Fibroblast of mammary gland (primary cell): ENCODE measurements around the gene RIN1.
"Not testable (repeated sequence)": the region's sequence is repeated elsewhere in the genome, so short reads cannot be mapped to it uniquely, and the experiment has no call there.

Experiments used
- DNase-seq: peaks from one replicate; pipeline ENCODE4 v3.0.0-alpha.2; 2010; ENCODE audit warnings: low read depth
- H3K4me3 ChIP-seq: 2 replicates; pipeline ENCODE4 v1.5.1; 2011; ENCODE audit warnings: low read depth, mild to moderate bottlenecking, low read length, moderate library complexity; ENCODE audit not compliant: control insufficient read depth
- CTCF ChIP-seq: conservative IDR thresholded peaks from 2 replicates; pipeline ENCODE4 v1.5.1; 2011; ENCODE audit warnings: low read depth, low read length, inconsistent platforms; ENCODE audit not compliant: control insufficient read depth, insufficient read depth

Gene RIN1, protein sequence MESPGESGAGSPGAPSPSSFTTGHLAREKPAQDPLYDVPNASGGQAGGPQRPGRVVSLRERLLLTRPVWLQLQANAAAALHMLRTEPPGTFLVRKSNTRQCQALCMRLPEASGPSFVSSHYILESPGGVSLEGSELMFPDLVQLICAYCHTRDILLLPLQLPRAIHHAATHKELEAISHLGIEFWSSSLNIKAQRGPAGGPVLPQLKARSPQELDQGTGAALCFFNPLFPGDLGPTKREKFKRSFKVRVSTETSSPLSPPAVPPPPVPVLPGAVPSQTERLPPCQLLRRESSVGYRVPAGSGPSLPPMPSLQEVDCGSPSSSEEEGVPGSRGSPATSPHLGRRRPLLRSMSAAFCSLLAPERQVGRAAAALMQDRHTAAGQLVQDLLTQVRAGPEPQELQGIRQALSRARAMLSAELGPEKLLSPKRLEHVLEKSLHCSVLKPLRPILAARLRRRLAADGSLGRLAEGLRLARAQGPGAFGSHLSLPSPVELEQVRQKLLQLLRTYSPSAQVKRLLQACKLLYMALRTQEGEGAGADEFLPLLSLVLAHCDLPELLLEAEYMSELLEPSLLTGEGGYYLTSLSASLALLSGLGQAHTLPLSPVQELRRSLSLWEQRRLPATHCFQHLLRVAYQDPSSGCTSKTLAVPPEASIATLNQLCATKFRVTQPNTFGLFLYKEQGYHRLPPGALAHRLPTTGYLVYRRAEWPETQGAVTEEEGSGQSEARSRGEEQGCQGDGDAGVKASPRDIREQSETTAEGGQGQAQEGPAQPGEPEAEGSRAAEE

DNA sequence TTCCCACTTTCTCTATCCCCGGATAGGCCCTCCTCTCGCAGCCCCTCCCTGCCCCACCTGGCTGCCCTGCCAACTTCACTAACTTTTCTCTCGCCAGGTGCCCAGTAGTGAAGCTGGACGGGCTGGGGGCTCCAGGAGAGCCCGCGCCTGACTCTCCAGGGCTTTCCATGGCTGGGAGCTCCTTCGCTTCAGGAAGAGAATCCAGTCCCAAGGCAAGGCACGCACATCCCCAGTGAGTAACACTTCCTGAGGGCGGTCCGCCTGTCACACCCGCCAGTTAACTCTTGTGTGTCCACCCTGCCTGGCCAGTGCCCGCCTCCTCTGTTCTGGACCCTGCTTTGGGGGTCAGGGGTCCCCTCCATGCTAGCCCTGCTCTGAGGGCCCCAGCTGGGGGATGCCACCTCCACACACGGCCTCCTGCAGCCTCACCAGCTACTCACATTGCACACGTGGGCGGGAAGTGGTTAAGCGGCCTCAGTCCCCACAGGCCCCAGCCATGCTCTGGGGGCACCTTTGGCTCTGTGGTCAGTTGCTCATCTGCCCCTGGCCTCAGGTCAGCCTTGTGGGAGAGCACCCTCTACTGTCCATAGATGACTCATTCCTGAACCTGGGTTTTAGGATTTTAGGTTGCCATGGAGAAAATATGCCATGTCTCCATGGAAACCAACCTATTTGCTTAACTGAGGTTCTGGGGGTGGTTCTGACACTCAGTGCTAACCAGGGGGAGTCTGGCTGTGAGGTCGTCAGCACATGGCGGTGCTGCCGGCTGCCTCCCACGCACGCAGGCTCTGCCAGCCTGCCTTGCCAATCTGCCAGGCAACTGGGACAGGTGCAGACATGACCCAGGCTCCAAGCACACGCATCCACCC lies at the start of gene RIN1:
Gene RIN1, minus strand, starts transcription at position 201 of the 869 bp plus-strand sequence. Its CDS starts 32 bp downstream, at position 169.
- peak; percentile 100 for DNase-seq
- peak; percentile 27 for TF ChIP-seq CTCF

DNA sequence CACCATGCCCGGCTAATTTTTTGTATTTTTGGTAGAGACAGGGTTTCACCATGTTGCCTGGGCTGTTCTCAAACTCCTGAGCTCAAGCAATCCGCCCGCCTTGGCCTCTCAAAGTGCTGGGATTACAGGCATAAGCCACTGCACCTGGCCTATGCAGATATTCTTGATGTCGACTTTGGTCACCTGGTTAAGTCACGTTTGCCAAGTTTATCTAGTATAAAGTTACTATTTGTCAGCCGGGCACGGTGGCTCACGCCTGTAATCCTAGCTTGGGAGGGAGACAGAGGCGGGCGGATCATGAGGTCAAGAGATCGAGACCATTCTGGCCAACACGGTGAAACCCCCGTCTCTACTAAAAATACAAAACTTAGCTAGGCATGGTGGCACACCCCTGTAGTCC lies 48.1 kb upstream of the RIN1 start:
- not testable (repeated sequence) for H3K4me3 ChIP-seq, DNase-seq

More for the DNA sequence above, at the start of gene RIN1:
- peak within 1 kb of the TSS; percentile 87 for H3K4me3 ChIP-seq

DNA sequence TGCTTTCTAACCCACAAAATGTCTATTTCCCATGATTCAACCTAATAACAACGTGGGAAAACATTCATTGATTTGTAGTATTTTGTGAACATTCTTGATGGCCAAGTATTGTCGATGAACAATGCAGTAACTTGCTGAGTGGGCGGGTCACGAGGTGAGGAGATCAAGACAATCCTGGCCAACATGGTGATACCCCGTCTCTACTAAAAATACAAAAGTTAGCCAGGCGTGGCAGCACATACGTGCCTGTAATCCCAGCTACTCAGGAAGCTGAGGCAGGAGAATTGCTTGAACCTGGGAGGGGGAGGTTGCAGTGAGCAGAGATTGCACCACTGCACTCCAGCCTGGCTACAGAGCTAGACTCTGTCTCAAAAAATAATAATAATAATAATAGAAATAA lies 44.0 kb upstream of the RIN1 start:
- DNase-seq, result peak; percentile 8
- not testable (repeated sequence) for H3K4me3 ChIP-seq

DNA sequence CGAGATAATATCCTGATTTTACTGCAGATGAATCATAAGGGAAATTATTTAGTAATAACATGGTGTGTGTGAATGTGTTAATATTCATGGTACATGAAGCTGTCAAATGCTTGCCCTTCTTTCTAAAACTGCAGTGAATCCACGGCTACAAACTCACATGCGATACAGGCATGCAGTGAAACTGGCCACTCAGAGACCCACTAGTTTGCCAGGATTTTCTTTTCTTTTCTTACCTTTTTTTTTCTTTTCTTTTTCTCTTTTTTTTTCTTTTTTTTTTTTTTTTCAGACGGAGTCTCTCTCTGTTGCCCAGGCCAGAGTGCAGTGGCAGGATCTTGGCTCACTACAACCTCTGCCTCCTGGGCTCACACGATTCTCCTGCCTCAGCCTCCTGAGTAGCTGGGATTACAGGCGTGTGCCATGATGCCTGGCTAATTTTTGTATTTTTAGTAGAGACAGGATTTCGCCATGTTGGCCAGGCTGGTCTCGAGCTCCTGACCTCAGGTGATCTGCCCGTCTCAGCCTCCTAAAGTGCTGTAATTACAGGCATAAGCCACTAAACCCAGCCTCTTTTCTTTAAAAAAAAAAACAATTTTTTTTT lies 37.6 kb upstream of the RIN1 start:
- H3K4me3 ChIP-seq, DNase-seq: not testable (repeated sequence)

- no peak for DNase-seq
Observed at GRCh38 chr11:66373265-66373664, 37.0 kb upstream of the RIN1 start.

GRCh38 chr11:66371627-66372415 lies 35.6 kb upstream of the RIN1 start, which contains the start of gene SLC29A2:
Gene SLC29A2, minus strand, starts transcription at chr11:66371760. Its CDS starts 169 bp downstream, at chr11:66371591.
- DNase-seq, result no peak
- H3K4me3 ChIP-seq, result peak within 1 kb of the TSS; percentile 54
- no peak for TF ChIP-seq CTCF

More at GRCh38 chr11:66373265-66373664, 37.0 kb upstream of the RIN1 start:
- no peak for TF ChIP-seq CTCF
- H3K4me3 ChIP-seq, result no peak overlapping the region

DNA sequence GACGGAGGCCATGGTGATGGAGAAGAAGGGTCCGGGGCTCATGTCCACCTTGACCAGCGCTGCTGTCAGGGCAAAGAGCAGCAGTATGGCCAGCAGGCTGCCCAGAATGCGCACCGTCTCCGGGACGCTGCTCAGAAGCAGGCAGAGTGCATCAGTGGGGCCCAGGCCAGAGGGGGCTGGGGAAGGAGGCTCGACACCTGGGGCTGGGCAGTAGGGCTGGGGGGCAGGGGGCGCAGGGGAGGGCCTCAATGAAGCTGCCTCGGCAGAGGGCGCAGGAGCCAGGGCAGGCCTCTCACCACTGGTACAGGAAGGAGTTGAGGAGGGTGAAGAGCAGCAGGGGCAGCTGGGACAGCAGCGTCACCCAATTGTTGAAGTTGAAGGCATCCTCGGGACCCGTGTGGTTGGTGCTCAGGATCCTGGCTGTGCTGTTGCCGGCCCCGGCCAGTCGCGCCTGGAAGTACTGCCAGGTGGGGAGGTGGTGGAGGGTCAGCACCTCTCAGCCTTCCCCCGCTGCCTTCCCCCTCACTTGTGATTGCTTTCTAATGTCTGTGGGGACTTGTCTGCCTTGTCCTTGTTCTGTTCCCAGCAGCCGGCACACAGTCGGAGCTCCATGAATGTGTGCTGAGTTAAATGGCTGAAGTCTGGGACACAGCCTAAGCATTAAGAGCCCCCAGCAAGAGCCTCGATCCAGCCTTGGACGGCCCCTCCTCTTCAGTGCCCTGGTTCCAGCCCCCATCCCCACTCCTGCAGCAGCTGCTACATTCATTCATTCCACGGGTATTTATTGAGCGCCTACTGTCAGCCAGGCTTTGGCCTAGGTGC lies 33.0 kb upstream of the RIN1 start:
- H3K4me3 ChIP-seq, result no peak overlapping the region
- DNase-seq, result no peak
- TF ChIP-seq CTCF, result no peak
